Hippocampal formation (tissue), 2 donors: Measurements from ENCODE around the gene MAP2K5.

ENCODE experiments used
- DNase-seq, 2 donors: peaks; one replicate each; lab custom pipeline; 2025; lab: John Stamatoyannopoulos, UW

Gene MAP2K5

DNA sequence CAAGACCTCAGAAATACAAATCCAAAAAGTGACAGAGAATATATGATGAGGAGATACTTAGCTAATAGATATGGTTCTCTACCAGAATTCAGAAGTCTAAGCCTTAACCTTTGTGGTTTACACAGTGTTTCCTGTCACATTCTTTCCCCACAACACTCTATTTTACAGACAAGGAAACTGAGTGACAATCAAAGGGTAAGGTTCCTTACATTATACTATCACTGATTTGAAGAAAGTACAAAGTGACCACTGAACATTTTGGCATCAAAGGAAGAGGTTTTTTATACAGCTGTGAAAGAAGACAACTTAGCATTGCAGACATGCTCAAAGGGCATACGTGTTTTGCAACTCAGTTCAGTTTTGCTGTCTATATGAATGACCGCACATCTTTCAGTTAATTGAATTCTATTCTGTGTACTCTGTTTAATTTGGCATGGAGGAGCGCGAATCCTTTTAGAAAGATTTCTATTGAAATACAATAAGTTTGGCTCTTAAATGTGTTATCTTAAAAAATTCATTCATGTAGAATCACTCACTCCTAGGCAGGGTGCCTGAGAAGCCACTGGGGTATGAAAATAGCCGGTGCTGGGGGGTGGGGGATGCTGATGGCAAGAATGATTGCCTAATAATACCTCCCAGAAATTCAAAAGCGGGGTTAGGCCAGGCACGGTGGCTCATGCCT is 216.3 kb downstream of the MAP2K5 start:
- DNase-seq: no peak

DNA sequence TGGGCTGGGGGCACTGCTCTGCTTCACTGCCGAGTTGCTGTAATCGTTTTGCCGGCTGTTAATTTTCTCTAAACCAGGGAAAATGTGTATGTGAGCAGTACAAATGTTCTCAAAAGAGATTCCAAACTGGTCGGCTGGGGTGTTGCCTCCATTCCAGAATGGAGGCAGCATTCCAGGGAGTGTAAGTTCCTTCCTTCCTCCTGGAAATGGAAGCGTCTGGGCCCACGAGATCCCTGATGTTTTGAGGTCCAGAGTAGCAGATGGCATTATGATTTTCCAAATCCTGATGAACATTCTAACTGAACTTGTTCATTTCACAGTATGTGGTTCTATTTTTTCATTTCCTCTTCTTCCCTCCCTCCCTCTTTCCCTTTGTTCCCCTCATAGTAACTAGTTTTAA is 218.4 kb downstream of the MAP2K5 start:
- DNase-seq: no peak

DNA sequence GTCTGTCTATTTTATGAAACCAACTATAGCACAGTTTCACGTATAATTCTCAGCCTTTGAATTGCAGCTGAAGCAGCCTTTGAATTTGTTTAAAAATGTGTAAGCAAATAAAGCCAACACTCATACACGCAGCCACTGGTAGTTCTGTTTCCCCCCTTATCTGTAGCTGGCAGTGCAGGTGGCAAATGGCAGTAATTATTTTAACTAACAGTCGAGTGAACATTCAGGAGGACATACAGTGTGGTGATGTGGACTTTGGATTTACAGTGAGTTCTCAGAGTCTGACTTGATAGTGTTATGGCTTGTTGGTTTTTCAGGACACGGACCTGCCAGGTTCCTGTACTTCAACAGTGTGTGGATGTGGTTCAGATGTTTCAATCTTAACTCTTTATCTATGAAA is 218.8 kb downstream of the MAP2K5 start:
- no peak for DNase-seq

DNA sequence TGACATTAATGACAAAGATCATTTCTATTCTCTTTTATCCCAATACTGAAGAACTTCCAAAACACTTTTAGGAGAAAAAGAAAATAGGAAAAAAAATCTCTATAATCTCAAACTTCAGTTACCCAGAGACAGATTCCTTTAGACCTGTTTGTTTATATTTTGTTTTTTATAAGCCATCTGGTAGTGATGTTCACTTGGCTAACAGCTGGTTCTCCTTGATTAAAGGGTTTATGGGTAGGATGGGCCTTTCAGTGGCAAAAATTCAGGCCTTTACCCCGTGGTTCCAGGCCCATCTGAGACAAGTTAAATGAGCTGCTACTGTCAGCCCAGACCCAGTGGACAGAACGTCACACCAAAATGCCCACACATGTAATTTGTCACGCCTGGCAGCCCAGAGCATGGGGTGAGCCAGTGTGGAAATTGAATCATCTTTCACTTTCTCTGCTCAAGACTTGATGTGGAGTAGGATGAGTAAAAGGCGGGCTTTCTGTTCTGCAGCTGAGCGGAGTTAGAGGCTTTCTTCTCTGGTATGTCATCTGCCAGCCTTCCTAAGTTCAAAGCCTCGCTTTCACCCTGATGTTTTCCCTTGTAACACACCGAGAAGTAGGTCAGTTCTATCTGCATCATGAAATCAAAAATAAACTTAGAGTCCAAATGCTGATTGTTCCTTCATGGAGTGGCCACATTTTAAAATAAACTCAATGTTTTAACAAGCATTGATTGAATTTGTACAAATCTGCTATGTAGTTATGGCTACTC is 220.3 kb downstream of the MAP2K5 start:
- DNase-seq: no peak

DNA sequence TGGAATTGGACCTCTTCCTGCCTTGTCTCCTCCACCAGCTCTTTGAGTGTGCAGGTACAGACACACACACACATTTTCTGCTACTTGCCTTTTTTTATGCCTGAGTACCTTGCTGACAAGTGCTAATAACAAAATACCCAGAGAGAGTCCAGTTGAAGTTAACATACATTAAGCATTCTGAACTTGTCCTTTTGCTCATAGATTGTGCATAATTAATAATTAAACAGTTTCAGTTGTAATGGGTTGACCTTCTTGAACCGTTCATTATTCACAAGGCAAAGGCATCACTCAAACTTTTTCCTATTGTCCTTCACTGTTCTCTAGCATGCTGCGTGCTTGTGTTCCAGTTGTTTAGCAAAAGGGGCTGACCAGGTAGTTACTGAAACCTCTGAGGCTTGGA is 223.2 kb downstream of the MAP2K5 start:
- no peak for DNase-seq

DNA sequence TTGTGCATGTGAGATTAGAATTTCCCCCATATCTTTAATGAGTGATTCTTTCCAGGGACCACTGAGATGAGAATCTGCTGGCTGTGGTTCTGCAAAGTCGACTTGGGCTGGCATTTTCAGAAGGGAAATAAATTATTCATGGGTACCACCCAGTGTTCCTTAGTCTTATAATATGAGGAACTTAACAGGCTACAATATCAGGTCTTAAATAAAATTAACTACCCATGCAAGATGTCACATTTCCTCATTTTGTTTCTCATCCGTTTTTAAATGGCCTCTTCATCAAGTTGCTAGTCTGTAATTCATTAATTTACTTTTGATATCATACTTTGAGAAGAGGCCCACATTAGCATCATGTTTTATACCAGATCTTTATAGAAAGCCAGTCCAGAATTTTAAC is 224.5 kb downstream of the MAP2K5 start:
- no peak for DNase-seq

DNA sequence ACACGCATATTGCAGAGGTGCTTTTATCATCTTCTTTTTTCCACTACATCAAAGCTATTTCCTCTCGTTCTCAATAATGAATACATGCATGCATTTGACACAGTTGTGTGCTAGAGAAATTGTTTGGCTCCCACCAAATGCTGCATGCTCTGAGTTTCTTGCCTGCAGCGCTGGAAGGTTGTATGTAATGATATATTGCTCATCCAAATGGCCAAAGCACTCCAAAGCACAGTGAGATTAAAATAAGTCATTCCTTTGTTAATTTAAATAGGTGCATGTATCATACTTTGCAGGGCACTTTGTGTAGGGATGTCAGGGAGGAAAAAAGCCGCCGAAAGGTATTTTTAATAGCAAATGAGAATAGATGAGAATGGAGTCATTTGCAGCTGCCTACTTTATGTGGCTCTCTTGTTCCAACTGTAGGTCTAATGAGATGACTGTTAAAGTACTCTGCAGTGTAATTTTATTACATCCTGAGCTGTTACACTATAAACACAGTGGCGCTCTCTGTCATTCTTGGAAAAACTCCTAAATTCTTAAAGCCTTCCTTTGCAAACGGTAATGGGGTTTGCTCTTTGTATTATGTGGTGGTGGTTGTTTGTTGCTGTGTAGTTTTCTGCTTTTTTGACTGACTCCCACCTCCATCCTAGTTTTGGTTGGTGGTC is 225.9 kb downstream of the MAP2K5 start:
- no peak for DNase-seq

DNA sequence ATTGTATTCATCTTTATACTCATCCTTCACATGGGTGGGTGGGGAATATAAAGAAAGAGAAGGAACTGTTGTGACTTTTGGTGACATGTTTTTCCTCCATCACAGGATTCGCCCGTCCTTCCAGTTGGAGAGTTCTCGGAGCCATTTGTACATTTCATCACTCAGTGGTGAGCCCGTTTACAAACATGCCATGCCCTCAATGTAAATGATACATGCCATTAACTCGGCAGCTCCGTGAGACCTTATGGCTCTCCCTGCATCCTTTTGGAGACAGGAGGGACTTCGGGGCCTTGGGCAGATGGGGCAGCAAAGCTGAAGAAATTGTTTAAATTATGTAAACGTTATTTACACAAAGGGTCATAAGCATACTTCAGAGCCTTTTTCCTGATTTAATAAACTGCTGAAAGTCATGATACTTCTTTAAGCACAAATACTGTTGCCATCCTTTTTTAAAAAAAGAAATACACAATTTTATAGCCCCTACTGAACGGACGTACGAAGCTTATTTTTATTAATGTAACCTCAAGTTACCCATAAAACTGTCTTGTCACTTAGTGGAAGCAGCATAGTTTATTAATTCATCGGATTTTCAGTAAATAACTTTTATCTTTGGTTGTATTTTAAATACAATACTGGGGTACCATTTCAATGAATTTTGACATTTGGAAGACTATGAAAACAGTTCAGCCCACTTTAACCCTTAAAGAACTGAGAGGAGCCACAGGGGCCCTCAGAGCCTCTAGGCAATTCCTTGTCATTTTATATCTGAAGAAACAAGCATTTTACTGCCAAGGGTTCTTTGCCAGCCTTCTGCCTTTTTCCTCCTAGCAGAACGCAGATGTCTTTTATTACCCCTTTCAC is 227.2 kb downstream of the MAP2K5 start:
- no peak for DNase-seq

DNA sequence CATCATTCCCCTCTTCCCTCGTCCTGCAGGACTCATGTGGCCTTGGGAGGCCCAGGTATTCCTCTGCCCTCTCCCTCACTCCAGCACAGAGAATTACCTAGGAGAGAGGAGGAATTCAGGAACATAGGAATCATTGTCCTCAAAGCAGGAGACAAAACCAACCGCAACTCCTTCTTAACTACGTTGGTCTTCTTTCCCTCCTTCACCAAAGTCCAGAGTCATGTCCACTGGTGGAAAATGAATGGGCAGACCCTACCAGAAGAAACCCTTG is 227.8 kb downstream of the MAP2K5 start:
- no peak for DNase-seq

DNA sequence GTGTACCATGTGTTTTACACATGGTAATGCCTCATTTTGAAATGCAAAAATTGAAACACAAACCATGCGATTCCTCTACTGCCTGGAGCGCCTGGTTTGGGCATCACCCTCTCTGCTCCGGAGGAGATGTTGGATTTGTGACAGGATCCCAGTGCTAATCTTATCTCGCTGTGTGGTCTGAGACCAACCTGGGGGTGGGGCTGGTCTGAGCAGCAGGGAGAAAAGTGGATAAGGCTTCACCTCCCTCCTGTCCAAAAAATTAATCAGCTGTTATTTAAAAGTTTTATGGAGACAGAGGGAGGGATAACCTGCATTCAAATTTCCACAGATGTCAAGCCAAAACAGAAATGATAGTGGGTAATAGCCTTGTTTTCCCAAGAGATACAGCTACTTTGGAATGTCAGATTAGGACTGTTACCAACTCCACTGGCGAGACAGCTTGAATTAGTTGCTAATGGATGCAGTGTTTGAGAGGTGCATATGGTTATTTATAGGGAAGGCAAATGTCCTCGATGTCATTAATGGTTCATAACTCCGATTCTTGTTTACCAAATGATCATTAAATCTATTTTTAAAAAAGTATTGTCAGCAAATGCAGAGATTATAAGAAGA is 228.8 kb downstream of the MAP2K5 start:
- no peak for DNase-seq

DNA sequence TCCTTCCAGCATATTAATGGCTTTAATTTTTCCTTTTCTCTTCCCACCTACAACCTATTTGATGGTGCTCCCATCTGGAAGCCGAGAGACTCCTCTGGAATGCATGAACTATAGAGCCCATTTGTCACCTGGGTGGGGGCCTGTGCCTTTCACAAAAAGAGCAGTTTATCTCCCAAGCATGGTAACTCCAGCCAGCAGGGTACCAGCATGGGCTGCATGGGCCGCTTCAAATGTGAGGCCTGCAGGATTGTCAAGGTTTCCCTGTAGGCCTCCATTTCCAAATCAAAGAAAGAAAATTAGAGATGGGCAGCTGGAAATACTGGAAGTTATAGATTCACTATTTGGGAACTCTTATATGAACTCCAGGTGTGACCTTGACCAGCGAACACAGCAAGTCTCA is 232.1 kb downstream of the MAP2K5 start:
- DNase-seq: no peak

DNA sequence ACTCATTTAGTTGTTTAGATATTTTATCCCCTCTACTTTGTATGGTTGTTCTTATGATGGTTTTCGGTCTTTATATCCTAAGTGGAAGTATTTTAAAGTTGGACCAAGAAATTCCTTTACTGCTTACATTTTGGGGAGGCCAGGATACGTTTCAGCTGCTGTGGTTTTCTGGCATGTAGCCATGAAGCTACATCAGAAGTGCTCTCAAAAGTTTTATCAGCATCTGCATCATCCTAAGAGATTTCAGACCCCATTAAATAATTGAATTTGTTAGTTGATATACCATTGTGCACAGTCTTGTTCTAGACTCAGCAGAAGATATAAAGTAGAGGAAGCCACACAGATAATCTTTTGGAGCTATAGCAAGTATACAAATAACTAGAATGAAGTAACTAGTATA is 232.7 kb downstream of the MAP2K5 start:
- DNase-seq: no peak

DNA sequence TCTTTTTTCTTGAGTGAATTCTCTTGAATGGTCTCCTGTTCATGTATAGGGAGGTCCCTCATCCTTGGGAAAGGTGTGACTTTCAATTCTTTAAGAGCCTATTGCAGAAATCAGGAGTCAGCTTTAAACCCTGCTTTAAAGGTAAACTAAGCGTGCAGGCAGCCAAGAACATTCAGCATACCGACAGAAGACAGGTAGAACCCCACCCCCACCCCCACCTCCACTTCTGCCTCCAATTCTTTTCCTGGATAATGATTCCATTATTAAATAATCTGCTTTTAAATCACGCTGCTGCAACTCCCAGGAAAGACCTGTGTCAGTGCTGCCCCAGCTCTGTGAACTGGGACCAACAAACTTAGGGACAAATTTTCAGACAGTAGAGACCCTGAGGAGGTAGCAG is 233.5 kb downstream of the MAP2K5 start:
- no peak for DNase-seq

DNA sequence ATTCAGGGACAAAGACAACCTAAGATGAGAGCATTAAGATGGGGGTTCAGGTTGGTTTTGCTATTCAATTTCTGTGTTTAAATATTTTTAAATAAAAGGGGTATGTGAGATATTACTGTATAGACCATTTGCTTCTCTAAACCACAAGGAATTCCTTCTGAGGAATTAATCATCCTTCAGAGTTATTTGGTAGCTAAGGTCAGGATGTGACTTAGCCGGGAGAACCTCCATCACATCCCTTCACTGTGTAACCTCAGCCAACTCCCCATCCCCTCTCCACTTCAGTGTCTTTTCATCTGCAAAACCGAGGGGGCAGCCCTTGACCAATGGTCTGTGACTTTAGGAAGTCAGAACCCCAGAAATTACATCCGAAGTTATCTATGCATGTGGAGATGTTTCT is 234.1 kb downstream of the MAP2K5 start:
- no peak for DNase-seq

DNA sequence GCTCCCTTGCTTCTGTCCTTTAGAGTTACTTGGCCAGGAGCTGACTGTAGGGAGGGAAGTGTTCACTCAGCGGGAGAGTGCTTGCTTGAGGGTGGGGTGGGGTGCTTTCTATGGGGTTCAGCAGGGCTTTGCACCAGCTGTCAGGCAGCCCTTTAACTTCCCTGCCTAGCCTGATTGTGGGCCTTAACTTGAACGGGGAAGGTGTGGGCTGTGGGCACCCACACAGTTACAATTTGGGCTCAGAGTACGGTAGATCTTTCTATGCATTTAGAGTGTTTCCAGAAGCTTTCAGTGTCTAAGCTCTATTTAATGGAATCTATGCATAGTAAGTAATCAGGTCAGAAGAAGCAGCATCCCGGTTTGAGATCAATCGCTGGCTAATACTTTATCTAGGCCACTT is 234.6 kb downstream of the MAP2K5 start:
- DNase-seq: no peak

DNA sequence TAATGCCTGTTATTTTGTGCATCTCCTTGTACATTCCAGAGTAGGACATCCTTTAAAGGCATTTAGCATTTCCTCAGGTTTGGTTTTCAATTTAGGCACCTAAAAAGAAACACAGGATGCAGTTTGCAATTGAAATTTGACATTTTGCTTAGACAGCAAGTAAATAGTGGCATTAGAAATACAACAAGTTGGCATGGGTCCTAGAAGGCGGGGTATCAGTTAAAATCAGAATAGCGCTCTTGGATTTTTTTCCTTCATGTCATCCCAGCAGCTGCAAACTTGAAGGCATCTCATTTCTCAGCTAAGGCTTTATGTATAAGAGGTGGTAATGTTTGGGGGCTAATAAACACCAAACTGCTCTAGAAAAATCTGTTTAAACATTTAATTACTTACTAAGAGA is 235.3 kb downstream of the MAP2K5 start:
- DNase-seq: no peak

DNA sequence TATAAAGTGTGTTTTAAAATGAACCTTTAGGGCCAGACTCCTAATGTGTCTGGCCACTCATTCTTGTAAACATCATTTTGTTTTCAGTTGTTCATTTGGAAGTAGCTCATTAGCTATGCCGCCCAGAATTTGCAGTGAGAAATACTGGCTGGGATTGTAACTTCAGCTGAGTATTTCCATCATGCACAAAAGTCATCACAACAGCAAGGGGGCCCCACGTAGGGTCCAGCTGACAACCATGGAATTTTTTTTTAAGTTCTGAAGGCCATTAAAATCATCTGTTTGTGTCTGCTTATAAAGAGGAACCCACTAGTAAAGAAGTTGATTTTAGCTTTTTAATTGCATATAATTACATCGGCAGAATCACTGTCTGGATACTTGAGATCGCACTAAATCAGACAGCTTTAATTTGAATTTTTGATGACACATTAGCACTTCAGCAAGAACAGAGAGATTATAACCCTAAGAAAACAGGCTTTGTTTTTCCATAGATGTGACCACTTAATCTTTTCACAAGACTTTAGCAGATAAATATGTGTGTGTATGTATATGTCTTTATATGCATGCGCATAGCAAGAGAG is 236.6 kb downstream of the MAP2K5 start:
- DNase-seq: no peak

DNA sequence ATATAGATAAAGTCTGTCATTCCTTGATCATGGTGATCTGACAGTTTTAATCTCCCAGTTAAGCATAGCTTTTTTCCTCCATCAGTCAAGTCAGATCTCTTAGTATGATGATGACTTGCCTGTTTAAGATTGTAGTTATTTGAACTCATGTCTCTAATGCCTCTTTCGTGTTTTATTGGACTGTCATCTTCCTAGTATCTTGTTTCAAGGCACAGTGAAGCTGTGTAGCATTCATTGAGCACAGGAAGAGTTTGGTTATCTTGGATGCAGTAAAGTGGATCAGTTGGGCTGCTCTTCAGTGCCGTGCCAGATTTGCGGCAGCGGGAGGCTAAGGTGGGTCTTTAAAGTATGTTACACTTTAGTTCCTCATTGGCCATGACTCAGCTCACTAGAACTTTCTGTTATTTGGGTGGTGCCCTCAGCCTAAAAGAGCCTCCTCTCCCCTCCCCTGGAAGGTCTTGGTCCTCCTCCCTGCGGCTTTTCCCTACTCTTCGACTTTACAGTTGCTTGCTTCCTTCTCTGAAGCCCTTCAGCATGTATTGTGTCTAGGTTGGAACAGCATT is 237.1 kb downstream of the MAP2K5 start:
- DNase-seq: no peak

DNA sequence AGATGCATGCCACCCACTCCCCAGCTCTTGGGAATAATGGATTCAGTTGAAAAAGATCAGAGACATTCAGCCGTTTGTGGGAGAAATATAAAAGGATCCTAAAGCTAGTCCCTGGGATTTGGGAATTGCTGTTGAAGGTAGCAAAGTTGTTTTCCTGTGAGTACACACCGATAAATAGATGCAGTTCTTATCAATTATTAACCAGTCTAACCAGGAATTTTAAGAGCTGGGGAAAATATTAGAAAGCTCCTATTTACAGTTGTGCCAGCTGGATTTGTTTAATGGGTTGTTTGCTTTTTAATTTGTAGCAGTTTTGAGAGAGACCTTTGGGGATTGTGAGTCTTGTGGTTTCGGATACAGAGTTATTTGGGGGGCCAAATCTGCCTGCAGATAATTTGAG is 238.6 kb downstream of the MAP2K5 start:
- no peak for DNase-seq

DNA sequence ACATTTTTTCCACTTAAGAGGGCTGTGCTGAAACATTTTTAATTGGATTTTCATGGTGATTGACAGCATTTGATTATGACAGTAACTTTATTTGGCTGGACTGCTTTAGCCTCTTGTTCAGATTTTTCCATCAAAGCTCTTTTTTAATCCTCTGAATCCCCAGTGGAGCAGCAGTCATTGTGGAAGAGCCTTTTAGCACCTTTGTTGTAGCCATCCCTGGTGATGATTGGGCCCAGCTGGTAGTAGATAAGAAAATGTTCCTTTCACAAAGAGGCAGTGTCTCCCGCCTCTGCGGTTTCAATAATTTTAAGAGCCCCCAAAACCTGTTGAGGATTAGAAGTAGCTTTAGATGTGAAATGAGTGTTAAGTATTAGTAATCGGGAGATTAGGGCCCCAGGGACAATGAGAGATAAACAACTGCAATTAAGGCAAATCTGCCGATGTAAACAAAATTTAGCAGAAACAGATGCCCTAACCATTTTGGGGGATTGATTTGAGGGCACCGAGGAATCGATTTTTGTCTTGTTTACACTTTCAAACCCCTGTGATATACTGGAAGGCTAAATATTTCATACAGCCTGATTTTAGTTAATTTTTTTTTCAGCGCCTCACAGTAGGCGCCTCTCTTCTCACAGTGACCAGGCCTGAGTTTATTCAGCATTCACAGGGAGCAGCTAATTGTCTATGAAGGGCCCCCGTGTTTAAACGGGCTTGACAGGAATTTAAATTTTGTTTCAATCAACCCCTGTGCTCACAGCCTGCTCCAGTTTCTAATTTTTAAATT is 239.6 kb downstream of the MAP2K5 start:
- no peak for DNase-seq

DNA sequence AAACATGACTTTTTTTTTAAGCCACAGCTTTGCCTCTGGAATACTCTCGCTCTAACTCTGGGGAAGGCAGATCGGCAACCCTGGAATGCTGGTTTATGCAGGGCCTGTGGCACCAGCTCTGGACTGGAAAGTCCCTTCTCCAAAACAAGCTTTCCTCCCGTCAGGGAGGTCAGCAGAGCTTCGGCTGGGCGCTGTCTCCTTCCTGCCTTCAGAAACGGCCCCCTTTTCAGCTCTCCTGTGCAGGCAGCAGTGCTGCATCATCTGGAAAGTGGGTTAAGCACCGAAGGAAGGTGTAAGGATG is 240.1 kb downstream of the MAP2K5 start:
- DNase-seq: no peak
